NCI-H82 treated with DMSO at 0.1 percent for 48 hours (cell line): ENCODE data around the gene F2.
"Not testable (repeated sequence)": the region's sequence is repeated elsewhere in the genome, so short reads cannot be mapped to it uniquely, and the experiment has no call there.

Experiments
- DNase-seq: peaks from one replicate; lab custom pipeline; 2025; ENCODE audit not compliant: unreplicated experiment; lab: John Stamatoyannopoulos, UW

The F2 gene

GRCh38 chr11:46719048-46719542 is at the start of gene F2:
Gene F2, plus strand, starts transcription at chr11:46719213. Its CDS starts 23 bp downstream, at chr11:46719236.
- DNase-seq, result no peak

GRCh38 chr11:46669711-46670139 is 49.3 kb upstream of the F2 start:
- DNase-seq, result no peak

- DNase-seq, result not testable (repeated sequence)
Observed at GRCh38 chr11:46670521-46670920, 48.5 kb upstream of the F2 start.

- DNase-seq, result no peak
Observed at GRCh38 chr11:46671958-46672315, 47.1 kb upstream of the F2 start.

GRCh38 chr11:46672381-46672839 is 46.6 kb upstream of the F2 start:
- DNase-seq, result no peak

- DNase-seq, result no peak
Observed at GRCh38 chr11:46673713-46674462, 45.1 kb upstream of the F2 start.

DNA sequence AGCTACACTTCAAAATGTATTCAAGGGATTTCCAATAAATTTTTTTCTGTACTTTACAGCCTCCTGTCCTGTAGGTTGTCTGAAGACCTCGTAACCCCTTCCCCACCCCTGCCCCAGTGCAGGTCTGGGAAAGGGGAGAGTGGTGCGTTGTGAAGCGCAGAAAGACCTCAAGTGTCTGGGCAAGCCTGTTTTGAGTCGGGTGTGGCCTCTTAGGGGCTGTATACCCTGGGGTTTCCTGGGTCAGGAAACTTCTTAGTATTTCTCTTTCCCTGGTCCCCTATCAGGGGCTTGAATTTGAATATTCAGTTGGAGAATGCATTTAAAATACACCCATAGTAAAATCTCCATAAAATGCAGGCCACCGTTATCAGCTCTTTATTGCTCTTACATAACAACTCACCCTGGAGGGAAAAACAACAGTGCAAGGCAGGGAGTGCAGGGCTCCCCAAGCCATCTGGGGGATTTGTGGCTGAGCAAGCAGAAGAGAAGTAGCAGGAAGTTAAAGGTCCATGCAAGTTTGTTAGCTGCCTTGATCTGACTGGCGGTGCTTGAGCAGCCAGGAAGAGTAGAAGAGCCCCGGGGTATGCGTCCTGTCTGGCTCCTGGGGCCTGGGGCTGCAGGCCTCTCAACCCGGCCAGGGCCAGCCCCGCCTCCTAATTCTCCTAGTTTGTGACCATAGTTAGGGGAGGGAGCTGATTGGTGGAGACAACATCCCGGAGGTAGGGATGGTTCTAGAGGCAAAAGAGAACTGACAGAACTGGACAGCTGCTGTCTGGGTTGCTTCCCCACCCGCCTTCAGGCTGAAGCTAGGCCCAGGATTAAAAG is 44.3 kb upstream of the F2 start:
- DNase-seq, result no peak

DNA sequence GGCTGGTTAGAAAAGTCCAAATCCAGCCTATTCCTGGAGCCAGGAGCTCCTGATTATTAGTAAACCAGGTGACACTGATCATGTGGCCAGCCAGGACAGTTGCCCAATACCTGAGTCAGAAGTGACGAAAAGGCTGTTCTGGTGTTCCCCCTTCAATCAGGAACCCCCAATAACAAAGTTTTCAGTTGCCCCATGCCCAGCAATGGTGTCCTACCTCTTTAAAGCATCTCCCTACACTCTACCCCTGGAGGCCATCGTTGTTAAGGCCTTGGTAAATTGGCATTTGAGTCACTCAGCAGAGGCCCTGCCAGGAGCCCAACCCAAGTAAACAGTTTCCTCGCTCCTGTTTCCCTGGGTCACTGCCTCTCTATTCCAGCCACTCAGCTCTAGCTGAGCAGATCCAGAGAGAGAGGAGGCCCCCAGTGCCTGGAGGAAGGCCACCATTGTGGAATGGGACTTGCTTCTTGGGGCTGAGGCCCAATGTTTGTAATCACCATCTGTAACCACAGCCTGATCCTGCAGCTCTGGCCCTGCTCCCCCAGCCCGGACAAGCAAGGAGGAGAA is 43.6 kb upstream of the F2 start:
- DNase-seq, result no peak

GRCh38 chr11:46675949-46676348 is 43.1 kb upstream of the F2 start:
- DNase-seq, result no peak

DNA sequence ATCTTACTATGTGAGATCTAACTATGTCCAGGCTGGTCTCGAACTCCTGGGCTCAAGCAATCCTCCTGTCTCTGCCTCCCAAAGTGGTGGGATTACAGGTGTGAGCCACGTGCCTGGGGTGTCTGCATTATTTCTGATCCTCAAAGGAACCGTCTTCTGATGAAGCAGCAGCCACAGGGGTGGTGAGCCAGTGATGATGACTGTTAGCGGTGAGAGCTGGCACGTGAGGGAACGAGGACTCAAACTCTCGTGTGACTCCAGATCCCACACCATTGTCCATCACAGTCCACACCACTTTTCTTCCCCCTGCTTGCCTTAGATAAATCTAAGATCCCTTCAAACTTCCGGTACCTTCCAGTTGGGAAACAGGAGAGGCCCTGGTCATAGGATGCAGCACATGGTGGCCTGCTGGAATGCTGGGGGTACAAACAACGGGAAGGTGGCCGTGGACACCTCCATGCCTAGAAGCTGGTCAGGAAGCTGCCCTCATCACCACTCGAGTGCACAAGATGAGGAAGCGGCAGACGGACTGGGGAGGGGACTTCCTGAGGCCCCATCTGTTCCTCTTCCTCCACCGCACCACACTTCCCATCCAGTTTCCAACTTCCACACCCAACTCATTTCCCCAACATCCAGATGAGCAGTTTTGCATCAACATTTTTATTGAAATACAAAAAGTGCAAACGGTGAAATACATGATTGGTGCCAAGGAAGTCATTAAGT is 42.4 kb upstream of the F2 start:
- DNase-seq, result no peak

DNA sequence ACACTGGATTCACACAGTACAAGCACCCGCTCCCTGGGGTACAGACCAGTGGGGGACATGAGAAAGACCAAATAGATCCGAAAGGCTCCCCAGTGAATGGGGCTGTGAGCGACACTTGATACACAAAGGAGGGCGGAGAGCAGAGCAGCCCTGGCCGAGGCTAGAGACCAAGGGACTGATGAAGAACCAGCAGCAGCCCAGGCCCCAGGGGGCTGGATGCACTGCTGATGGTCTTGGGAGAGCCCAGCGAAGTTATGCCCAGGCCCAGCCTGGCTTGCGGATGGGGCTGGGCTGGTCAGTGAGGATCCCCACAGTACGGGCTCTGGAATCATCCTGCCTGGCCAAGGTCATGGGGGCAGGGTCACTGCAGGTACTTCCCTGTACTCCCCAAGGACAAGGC is 41.8 kb upstream of the F2 start:
- DNase-seq, result no peak

DNA sequence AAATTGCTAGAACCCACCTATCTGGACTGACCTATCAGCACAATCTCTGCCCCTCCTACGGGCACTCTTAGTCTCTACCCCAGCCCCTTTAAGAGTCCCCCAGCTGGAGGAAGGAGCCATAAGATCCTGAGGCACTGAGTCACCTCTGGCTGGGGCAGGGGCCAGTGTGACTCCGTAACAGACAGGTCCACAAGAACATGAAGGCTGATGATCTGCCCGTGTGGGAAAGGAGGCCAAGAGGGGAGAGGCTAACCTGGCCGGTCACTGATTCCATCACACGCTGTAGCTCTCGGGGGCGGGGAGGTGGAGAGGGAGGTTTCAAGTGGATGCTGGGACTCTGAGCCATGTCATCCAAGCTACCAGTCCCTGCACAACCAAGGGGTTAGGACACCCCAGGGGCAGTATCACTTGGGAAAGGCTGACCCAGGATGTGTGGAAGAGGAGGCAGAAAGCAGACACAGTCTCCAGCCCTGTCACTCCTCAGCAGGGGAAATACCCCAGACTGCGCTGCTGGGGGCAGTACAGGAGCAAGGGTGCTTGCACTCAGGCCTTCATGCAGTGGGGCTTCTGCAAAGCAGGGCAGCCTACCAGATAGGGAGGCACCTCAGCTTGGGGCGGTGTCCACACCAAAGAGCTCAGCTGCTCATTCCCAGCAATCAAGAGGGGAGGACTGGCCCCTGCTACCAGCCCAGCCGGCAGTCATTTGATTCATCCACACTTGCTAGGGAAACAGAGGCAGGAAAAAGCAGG is 40.8 kb upstream of the F2 start:
- no peak for DNase-seq

GRCh38 chr11:46678741-46679130 is 40.3 kb upstream of the F2 start:
- DNase-seq, result no peak

- no peak for DNase-seq
Observed at GRCh38 chr11:46679241-46680163, 39.5 kb upstream of the F2 start.

DNA sequence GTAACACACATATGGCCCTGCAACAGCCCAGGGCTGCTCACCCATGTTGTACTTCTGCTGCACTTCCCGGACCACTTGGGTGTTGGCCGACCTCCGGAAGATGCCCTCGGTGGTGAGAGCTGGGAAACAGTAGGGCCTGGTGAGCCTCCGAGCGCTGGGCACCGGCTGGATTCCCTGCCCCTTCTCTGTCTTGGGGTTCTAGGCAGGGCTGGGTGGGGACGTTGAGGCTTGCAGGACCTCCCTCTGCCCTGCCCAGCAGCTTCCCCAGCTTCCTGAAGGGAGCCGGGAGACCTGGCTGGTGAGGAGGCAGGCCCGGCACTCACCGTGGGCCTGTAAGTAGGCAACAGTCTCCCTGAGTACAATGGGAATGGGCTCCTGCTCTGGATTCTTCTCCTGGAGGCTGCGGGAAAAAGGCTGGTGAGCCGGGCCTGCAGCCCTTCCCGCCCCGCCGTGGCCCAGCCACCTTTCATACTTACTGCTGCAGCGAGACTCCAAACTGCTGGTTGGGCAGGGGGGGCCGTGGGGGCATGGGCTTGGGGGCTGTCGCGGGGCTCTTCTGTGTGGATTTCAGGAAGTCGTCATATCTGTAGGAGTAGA is 38.8 kb upstream of the F2 start:
- DNase-seq, result no peak

GRCh38 chr11:46680815-46681214 is 38.2 kb upstream of the F2 start:
- no peak for DNase-seq

GRCh38 chr11:46681814-46682213 is 37.2 kb upstream of the F2 start:
- no peak for DNase-seq

DNA sequence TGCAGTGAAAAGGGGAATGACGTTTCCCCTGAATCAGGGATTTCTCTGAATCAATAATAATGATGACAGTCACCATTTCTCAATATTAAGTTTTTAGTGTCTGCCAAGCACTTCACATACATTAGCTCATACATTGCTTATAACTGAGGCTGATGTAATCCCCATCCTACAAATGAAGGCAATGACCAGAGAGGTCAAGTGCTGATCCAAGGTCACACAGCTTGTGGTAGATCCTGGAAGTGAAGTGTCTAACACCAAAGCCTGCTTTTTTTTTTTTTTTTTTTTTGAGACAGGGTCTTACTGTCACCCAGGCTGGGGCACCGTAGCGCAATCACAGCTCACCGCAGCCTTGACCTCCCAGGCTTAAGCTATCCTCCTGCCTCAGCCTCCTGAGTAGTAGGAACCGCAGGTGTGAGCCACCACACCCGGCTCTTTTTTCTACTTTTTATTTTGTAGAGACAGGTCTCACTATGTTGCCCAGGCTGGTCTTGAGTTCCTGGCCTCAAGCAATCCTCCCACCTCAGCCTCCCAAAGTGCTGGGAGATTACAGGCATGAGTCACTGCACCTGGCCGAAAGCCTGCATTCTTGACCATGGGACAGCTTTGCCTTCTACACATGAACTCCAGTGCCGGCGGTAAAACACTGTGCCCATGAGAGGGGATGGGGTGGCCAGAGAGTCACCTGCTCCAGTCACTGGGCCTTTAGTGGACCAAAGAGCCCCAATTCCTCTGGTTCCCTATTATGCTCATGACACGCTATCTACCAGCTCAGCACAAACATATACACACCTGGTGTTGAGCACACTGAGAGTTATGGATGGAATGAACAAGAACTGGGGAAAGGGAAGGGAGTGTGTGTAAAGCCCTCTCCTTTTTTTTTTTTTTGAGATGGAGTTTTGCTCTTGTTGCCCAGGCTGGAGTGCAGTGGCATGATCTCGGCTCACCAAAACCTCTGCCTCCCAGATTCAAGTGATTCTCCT is 36.0 kb upstream of the F2 start:
- DNase-seq, result no peak
